HG03175 (cell line): ENCODE measurements around the gene MRPL21.

Experiments
- ATAC-seq: cut with Tn5 transposase; IDR thresholded peaks from one replicate; pipeline ENCODE4 v1.9.1; 2021; ENCODE audit warnings: mild to moderate bottlenecking, moderate library complexity; ENCODE audit not compliant: unreplicated experiment

Gene MRPL21

GRCh38 chr11:68903288-68904247 lies at the start of gene MRPL21, which contains the start of gene IGHMBP2:
MRPL21 (minus strand) TSS chr11:68903832; CDS start chr11:68903810, 22 bp downstream.
IGHMBP2 (plus strand) TSS chr11:68903891; CDS start chr11:68903953, 62 bp downstream.
- ATAC-seq = peak; percentile 82

- ATAC-seq = no peak
These were observed 47.1 kb upstream of the MRPL21 start for GRCh38 chr11:68950762-68951161.

- no peak for ATAC-seq
These were observed 46.6 kb upstream of the MRPL21 start for GRCh38 chr11:68950270-68950669.

GRCh38 chr11:68948935-68949334 lies 45.3 kb upstream of the MRPL21 start:
- ATAC-seq = no peak

- no peak for ATAC-seq
These were observed 44.9 kb upstream of the MRPL21 start for GRCh38 chr11:68948496-68948895.

- no peak for ATAC-seq
These were observed 43.5 kb upstream of the MRPL21 start for GRCh38 chr11:68947151-68947550.

- no peak for ATAC-seq
These were observed 42.9 kb upstream of the MRPL21 start for GRCh38 chr11:68946416-68947090.

- ATAC-seq = no peak
These were observed 39.2 kb upstream of the MRPL21 start for GRCh38 chr11:68942751-68943271.

GRCh38 chr11:68942095-68942620 lies 38.5 kb upstream of the MRPL21 start:
- ATAC-seq = no peak

GRCh38 chr11:68941324-68942094 lies 37.9 kb upstream of the MRPL21 start:
- no peak for ATAC-seq

- no peak for ATAC-seq
These were observed 37.2 kb upstream of the MRPL21 start for GRCh38 chr11:68940651-68941323.

- no peak for ATAC-seq
These were observed 36.2 kb upstream of the MRPL21 start for GRCh38 chr11:68939583-68940555.

GRCh38 chr11:68938816-68939582 lies 35.4 kb upstream of the MRPL21 start:
- no peak for ATAC-seq

- no peak for ATAC-seq
These were observed 34.5 kb upstream of the MRPL21 start for GRCh38 chr11:68938088-68938487.

- no peak for ATAC-seq
These were observed 33.3 kb upstream of the MRPL21 start for GRCh38 chr11:68936676-68937620.

GRCh38 chr11:68936358-68936636 lies 32.7 kb upstream of the MRPL21 start:
- ATAC-seq = no peak
